GM18951 (cell line): Measurements from ENCODE around the gene ZCCHC14.

ENCODE experiments used
- POLR2A ChIP-seq: IDR thresholded peaks from 4 replicates; pipeline ENCODE4 v1.6.1; 2011; ENCODE audit warnings: mild to moderate bottlenecking; ENCODE audit not compliant: insufficient read length, insufficient read depth; ENCODE audit errors: extremely low read depth
- in situ Hi-C: fragments of 300-500 bp; cut with MboI; formaldehyde crosslinking; loops from one replicate; pipeline ENCODE4 v1.12.0; 2022; ENCODE audit warnings: low sequenced_read_pairs, mixed read lengths, inconsistent platforms; ENCODE audit not compliant: unreplicated experiment

The ZCCHC14 gene

DNA sequence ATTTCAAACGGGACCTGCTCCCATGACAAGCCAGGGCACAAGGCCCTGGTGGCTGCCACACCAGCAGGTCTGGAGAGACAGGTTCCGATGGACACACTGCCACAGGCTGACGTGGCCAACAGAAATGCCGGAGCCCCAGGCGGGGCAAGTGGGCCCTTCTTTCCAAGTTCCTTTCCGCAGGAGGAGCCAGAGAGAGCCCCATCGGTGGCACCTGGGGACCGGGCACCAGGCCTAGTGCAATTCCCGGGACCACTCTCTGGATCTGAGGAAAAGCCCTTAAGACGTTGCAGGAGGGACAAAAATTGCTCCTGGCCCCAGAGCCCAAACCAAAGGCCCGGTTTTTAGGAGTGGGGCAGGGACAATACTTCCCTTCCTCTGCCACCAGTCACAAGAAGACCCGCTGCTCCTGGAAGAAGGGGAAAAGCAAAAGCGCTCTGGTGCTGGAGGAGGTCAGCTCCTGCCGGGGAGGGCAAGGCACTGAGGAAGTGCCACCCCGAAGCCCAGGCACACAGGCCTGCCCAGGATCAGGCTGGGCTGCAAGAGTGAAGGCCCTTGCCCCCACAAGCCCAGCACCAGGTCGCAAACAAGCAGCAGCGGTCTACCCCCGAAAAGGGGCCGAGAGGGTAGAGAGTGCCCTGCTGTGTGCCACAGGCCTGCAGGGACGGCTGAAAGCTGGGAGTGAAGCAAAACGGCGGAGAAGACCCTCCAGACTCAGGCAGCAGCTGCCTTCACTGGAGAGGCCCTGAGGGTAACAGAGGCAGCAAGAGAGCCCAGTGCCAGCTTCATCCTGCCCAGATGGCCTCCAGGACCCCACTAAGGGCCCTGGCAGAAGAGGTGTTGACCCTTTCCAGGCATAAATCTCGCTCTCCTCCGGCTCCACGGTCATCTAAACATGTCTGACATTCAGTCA, 71.6 kb downstream of the ZCCHC14 start:
- in situ Hi-C loops, result no loop called here
- no peak for TF ChIP-seq POLR2A

DNA sequence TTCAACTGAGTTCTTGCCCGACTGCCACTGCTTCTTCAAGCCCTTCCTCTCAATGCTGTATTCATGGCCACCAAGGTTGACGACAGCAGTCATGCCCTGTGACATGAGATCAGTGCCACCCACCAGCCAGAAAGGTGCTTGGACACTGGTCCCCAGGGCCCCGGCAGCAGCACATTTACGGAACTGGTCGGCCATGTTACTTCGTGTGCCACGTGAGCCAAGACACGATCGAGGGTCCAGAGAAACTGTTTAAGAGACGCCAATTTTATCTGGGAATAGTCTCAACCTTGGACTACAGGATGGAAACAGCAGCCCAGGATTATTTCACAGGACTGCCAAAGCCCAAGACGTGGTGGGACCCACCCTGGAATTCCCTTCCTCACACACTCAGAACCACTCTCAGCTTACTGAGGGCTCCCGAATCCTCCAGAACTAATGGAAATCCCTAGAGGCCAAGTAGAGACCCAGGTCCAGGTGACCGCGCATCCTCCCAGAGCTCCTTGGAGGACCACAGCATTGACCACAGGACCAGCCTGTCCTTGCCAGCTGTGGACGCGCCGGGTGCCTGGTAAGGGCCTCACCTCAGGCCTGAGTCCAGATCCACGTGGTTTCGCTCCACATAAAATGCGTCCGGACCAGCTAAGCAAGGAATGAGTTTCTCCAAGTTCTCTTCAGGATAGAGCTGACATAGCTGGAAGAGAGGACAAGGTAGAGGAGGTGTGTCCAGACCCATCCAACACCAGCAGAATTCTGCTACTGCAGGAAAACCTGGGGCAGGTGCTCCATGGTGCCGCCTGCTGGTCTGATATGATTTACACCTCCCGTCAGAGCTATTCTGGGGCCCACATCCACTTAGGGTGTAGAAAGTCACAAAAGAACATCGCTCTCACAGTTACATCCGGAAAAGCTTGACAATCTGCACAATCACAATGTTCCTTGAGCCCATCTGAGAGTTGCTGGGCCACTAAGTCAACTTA, 72.5 kb downstream of the ZCCHC14 start:
- TF ChIP-seq POLR2A, result no peak
- in situ Hi-C loops, result no loop called here

DNA sequence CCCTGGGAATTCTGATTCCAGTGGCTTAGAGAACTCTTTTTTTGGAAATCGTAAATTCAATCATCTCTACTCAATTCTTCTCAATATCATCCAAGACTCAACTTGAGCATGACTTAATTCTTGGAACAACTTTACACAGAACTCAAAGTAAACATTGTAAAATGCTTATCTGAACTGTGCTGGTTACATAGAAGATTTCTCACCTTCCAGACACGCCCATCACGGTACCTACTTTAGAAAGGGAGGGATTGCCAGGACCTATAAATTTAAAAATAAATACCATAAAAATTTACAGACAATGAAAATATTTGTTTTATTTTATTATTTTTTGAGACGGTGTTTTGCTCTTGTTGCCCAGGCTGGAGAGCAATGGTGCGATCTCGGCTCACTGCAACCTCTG, 74.2 kb downstream of the ZCCHC14 start:
- in situ Hi-C loops, result no loop called here
- TF ChIP-seq POLR2A, result no peak

DNA sequence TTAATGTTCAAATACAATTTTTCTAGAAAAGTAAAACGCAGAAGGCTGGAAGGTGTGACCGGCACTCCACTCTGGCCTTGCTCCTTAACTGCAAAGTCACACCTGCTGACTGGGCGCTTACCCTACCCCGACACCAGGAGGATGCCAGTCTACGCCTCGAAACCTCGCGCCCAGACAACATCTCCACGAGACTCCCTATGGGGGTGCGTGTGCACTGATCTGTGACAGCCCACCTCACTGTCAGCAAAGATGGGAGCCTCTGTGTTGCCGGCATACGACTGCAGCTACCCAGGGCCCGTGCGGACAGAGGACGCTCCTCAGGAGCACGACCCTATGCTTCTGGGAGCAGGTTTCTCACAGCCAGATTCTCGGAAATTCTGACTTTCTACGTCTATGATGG, 74.6 kb downstream of the ZCCHC14 start:
- in situ Hi-C loops, result no loop called here

DNA sequence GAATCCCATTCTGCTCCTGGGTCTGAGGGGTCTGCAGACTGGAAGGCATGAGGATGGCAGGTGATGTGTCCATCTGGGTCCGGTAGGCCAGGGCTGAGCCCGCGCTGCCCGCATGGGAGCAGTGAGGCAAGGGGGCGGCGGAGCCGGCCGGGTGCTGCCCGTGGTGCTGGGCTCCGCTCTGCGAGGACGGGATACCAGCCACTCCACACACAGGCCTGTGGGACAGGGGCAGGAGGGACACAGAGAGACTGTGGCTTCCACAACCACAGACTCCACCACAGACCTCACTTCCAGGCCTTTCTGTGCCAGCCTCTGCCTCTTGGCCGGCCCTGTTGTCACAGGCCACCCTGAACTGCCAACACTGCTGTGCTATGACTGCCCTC, 75.3 kb downstream of the ZCCHC14 start:
- in situ Hi-C loops, result no loop called here
- no peak for TF ChIP-seq POLR2A

More for the DNA sequence above, 74.6 kb downstream of the ZCCHC14 start:
- TF ChIP-seq POLR2A, result no peak

DNA sequence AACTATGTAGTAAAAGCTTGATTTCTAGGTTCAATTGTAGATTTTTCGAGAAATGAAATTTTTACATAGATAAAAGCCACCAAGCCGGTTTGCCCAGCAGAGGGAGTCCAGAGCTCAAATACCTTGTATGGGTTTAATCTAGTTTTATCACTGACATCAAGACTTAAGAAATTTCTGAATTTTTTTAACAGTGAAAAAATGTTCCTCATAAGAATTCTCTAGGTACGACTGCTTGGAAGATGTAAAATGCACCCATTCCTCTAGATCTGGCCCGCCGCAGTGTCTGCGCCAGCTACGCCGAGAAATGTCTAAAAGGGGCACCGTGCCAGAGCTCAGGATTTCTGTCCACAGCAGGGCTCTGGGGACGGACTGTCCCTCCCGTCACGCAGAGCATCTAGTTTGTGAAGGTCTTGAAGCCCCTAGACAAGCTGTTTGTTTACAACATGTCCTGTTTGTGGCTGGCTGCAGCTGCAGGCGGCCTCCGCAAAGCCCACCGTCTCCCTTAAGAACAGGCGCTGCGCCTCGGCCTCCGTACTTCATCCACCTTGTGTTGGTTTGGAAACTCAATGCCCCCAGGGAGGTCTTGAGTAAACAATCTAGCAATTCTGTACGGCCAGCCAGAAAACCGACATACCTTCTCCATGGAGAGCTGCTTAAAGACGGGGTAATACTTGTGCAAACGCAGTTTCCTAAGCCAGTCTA, 75.8 kb downstream of the ZCCHC14 start:
- in situ Hi-C loops, result no loop called here
- TF ChIP-seq POLR2A, result no peak

DNA sequence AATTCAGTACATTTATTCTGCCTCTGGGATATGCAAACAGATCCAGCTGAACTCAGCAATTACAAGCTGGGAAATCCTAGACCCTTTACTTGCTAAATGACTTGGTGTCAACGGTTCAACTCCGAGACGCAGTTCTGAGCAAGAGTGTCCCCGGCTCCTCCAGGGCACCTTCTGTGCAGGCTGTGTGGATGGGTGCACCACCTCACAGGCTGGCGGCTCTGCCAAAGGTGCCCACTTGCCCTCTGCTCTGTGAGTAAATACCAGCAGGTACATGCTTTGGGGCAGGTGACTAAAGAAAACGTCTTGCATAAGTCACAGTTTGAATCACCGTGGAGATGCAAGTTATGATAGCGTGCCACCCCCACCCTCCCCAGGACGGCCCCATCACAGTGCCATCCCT, 77.4 kb downstream of the ZCCHC14 start:
- no peak for TF ChIP-seq POLR2A
- in situ Hi-C loops, result no loop called here

DNA sequence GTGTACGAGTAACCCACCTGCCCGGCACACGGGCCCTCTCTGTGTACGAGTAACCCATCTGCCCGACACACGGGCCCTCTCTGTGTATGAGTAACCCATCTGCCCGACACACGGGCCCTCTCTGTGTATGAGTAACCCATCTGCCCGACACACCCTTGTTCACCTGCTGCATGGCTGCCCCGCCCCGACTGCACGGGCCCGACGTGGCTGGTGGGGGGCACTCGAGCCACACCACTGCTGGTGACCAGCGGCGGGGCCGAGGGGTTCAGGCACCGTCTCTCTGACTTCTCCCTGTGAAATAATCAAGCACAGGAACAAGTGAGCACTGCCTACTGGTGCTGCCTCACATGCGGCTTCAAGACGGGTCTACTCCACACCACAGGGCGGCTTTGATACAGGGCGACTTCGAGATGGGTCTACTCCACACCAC, 78.6 kb downstream of the ZCCHC14 start:
- no peak for TF ChIP-seq POLR2A
- in situ Hi-C loops, result no loop called here

DNA sequence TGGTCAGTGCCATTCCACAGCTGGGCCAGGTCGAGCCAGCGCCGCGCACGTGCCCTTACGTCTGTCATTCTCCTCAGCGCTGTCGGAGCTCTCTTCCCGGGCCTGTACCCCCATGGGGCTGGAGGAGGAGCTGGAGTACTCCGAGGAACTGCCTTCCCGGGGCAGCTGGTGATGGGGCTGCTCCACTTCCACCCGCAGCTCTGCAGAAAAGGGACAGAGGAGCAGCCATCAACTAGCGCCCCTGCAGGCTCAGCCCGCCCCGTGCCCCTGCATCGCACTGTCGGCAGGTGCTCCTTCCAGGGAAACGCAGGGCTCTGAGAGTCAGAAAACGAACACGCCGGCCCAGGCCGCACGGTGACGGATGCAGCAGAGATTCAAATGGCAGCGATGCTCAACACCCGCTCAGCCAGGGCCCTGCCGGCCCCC, 79.8 kb downstream of the ZCCHC14 start:
- no peak for TF ChIP-seq POLR2A
- in situ Hi-C loops, result no loop called here

DNA sequence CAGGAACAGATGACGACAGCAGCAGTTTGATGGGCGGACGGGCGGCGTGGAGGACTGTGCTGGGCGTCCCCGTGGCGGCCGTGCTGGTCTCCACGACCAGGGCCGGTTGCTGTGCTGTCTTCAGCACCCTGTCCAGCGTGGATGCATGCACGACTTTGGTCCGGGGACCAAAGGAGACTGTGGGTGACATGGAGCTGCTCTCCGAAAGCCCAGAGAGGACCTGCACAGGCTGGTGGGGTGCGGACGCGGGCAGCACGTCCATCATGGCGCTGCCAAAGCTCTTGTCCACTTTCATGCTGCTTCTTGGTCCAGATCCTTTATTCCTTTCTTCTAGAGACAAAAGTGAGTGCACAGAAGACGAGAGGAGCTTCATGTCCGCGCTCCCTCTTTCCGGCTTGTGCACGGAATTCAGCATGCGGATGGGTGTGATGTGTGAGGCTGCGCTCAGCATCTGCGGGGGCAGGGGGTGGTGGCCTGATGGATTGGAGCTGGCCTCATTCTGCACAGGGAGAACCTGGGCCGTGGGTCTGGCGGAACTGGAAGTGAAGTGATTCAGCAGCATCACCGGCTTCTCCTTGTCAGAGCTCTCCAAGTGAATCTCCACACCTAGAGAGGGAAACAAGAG, 80.3 kb downstream of the ZCCHC14 start:
- in situ Hi-C loops, result no loop called here
- TF ChIP-seq POLR2A, result no peak

DNA sequence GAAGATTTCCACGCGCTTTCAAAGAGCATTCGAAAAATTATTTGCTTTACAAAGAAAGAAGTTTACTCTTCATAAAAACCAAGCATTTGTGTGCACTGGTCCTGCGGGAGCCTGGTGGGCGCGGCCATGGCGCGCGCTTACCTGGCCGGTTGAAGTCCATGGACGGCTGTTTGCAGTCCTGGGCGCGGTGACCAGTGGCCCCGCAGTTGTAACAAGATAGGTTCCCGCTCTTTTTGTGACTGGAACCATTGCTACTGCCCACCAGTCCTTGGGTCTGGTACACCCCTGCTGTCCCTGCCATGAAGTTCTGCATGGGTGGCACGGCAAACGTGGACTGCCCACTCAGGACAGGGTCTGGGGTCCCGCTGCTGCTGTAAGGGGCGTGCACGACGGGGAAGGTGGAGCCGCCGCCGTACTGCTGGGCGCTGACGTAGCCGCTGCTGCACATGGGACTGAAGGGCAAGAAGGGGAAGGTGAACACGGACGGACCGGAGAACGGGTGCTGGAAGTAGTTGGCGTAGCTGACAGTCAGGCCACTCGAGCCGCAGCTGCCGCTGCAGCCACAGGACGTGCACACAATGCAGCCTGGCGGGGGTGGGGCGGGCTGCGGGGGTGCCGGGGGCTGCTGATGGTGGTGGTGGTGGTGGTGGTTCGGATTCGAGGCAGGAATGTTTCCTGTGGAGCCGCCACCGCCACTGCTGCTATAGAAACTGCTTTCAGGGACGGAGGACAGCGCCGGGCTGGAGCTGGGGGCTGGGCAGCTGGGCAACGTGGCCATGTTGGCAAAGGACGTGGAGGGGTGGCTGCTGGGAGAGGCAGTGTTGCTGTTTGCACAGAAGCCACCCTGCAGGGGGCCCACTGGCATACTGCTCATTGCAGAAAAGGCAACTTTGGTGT, 81.2 kb downstream of the ZCCHC14 start:
- TF ChIP-seq POLR2A, result no peak
- in situ Hi-C loops, result no loop called here
